Adrenal gland (tissue), 5 donors: Measurements from ENCODE around the gene NCR3LG1.

Experiments
- CTCF ChIP-seq, 6 experiments: fragments of 450-650 bp in 4 of 6; fragments of 200-600 bp in 2 of 6; sonication (generic) in 1 of 6; IDR thresholded peaks; 1 replicate in 5 of 6; 2 replicates in 1 of 6; pipeline versions ENCODE4 v1.5.1 to v1.8.0; 2016 to 2021; ENCODE audit warnings: antibody characterized with exemption in 6 of 6, mild to moderate bottlenecking in 2 of 6, moderate library complexity in 1 of 6
- POLR2A ChIP-seq, 2 donors: fragments of 450-650 bp; IDR thresholded peaks; one replicate each; pipeline ENCODE4 v1.6.1; 2017; ENCODE audit warnings: antibody characterized with exemption in 2 of 2, mild to moderate bottlenecking in 2 of 2, moderate library complexity in 1 of 2
- donor health status: DM: no; HTN: no; CAD: no.

DNA sequence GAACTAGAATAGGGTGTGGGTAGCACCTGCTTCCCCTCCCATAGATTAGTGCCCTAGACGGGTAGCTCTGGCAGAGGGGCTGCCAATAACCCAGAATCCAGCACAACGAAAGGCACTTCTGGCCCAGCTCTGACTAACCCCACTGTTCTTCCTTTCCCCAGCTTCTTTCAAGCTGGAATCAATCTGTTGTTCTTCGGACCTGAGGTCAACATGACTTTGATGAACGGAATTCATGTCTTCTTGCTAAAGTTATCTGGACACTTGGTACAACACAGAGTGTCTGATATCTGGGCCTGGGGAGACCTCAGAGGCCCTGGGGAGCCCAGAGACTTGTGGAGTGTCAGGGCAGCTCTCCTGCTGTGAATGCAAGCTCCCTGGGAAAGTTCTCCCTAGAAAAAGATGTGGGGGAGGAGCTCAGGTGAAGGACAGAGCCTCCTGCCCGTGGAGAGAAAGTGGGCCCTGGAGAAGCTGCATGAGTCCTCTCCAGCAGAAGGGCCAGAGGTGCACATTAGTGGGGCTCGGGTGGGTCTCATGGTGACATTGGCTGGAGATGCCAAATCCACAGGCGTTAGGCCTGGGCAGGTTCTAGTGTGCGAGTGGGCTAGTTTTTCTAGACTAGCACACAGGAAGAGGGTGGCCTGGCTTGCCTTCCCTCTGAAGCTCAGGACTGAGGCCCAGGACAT is 30.6 kb downstream of the NCR3LG1 start:
- no peak for TF ChIP-seq CTCF (IDR thresholded peaks at IDR 0.05)
- no peak for TF ChIP-seq POLR2A (IDR thresholded peaks at IDR 0.05)
